ENCODE results near the gene HERPUD1. TPM values are rescaled to one million over a fixed set of nuclear protein-coding genes. Genes with fewer than 3 reads are reported as not detected.

Gene HERPUD1
- total and polyA plus RNA-seq, 2 of the 13 experiments (the other 11 are each of a cell fraction or from before 2014, with no cell fraction given), result 96.2 to 323 TPM

DNA sequence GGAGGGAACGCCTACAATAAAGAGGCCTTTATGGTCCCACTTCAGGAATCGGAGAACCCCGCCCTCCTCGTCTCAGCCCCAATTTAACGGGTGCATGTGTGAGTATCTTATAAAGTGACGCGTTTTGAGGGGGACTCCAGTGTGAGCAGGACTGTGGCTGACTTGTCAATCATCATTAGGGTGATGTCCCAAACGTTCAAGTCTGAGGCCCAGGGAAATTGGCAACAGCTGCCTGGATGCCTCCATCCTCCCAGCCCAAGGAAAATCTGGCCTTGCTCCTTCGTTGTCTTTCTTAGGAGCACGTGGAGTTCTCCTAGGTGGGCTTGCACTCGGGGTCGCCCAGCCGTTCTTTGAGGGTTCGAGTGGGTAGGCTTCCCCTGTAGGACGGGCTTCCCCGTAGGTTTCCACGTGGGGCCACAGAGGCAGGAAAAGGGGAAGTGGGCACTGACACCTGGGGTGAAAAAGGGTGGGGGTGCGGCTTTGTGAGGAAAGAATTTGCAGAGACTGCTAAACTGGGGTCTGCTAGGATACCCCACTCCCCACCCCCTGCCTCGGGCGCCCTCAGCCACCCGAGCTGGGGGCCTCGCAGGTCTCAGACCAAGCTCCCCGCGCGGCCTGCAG is 561 bp upstream of the HERPUD1 start (continued):
- TF ChIP-seq RNF2 (conservative IDR thresholded peaks at IDR 0.05; ENCODE audit: low read depth) (0 out of 2 replicates have a peak, but pooled peaks have one; percentile 20), MAZ (IDR thresholded peaks at IDR 0.05; ENCODE audit: borderline replicate concordance, low read depth, low read length) (no peak), MAZ (CRISPR knock-in tag; IDR thresholded peaks at IDR 0.05; ENCODE audit: low read depth) (no peak), ZNF30 (CRISPR knock-in tag; IDR thresholded peaks at IDR 0.05) (no peak; the same call in 1 of the 2 replicates), ZNF782 (CRISPR knock-in tag; IDR thresholded peaks at IDR 0.05; ENCODE audit: borderline replicate concordance) (0 out of 2 replicates have a peak, but pooled peaks have one; percentile 13), RAD21 (CRISPR knock-in tag; IDR thresholded peaks at IDR 0.05) (0 out of 2 replicates have a peak, but pooled peaks have one; percentile 9), ZNF629 (CRISPR knock-in tag; conservative IDR thresholded peaks at IDR 0.05) (no peak), TSC22D2 (CRISPR knock-in tag; IDR thresholded peaks at IDR 0.05; ENCODE audit: borderline replicate concordance) (no peak), MED13 (CRISPR knock-in tag; IDR thresholded peaks at IDR 0.05) (0 out of 2 replicates have a peak, but pooled peaks have one; percentile 4), ZBTB4 (CRISPR knock-in tag; IDR thresholded peaks at IDR 0.05; ENCODE audit: borderline replicate concordance) (0 out of 2 replicates have a peak, but pooled peaks have one; percentile 50), ZNF282 (IDR thresholded peaks at IDR 0.05; ENCODE audit: partially characterized antibody) (no peak), BRD4 (CRISPR knock-in tag; IDR thresholded peaks at IDR 0.05) (peak; percentile 88), AGO2 (optimal IDR thresholded peaks at IDR 0.05; ENCODE audit: low read depth, low read length) (peak; percentile 12), PBX2 (CRISPR knock-in tag; IDR thresholded peaks at IDR 0.05) (no peak), ZNF33A (CRISPR knock-in tag; IDR thresholded peaks at IDR 0.05; ENCODE audit: borderline replicate concordance) (peak; percentile 86; the same call in 1 of the 2 replicates), SMYD3 (CRISPR knock-in tag; IDR thresholded peaks at IDR 0.05) (0 out of 2 replicates have a peak, but pooled peaks have one; percentile 5), ZFP82 (CRISPR knock-in tag; IDR thresholded peaks at IDR 0.05; ENCODE audit: borderline replicate concordance) (no peak), IRX3 (CRISPR knock-in tag; IDR thresholded peaks at IDR 0.05; ENCODE audit: borderline replicate concordance, low read depth) (0 out of 2 replicates have a peak, but pooled peaks have one; percentile 12), IRF1 (CRISPR knock-in tag; IDR thresholded peaks at IDR 0.05; ENCODE audit: low read depth) (0 out of 2 replicates have a peak, but pooled peaks have one; percentile 39), ZNF441 (CRISPR knock-in tag; IDR thresholded peaks at IDR 0.05; ENCODE audit: borderline replicate concordance) (0 out of 2 replicates have a peak, but pooled peaks have one; percentile 15), ZBTB7A (CRISPR knock-in tag; IDR thresholded peaks at IDR 0.05) (0 out of 2 replicates have a peak, but pooled peaks have one; percentile 30), SRF (IDR thresholded peaks at IDR 0.05; ENCODE audit: low read depth, low read length) (0 out of 2 replicates have a peak, but pooled peaks have one; percentile 56)
